Thoracic aorta (tissue), 2 donors: ENCODE measurements around the gene STARD10. TPM values are rescaled to one million over a fixed set of nuclear protein-coding genes. Genes with fewer than 3 reads are reported as not detected.

Experiments
- ATAC-seq: fragments of 150-250 bp; one replicate; pipeline ENCODE4 v1.8.0; 2017; ENCODE audit warnings: low read depth; ENCODE audit not compliant: insufficient number of reproducible peaks, low FRiP score
- DNase-seq: peaks from one replicate; pipeline ENCODE4 v3.0.0-alpha.2; 2020; ENCODE audit warnings: low spot score
- H3K27ac ChIP-seq, 2 donors: fragments of 200-600 bp; sonication (generic); 1 replicate in 1 of 2; 2 replicates in 1 of 2; pipeline ENCODE4 v1.5.1; 2016; ENCODE audit warnings: mild to moderate bottlenecking in 2 of 2, moderate library complexity in 2 of 2
- H3K27me3 ChIP-seq: fragments of 200-600 bp; sonication (generic); replicated peaks from 2 replicates; pipeline ENCODE4 v1.6.0; 2016; ENCODE audit warnings: mild to moderate bottlenecking; ENCODE audit not compliant: insufficient read depth
- H3K36me3 ChIP-seq: fragments of 200-600 bp; sonication (generic); one replicate; pipeline ENCODE4 v1.5.1; 2016
- H3K4me1 ChIP-seq, 2 donors: fragments of 200-600 bp; sonication (generic); 1 replicate in 1 of 2; 2 replicates in 1 of 2; pipeline versions ENCODE4 v1.5.1 to v1.6.0; 2016; ENCODE audit warnings: low read depth in 2 of 2, mild to moderate bottlenecking in 1 of 2; ENCODE audit not compliant: control insufficient read depth in 1 of 2
- H3K4me3 ChIP-seq: fragments of 200-600 bp; sonication (generic); 2 replicates; pipeline ENCODE4 v1.5.1; 2016; ENCODE audit warnings: mild to moderate bottlenecking
- H3K9me3 ChIP-seq: fragments of 200-600 bp; sonication (generic); 2 replicates; pipeline ENCODE4 v1.5.1; 2016
- CTCF ChIP-seq: fragments of 200-600 bp; sonication (generic); IDR thresholded peaks from one replicate; pipeline ENCODE4 v1.5.1; 2019; ENCODE audit warnings: antibody characterized with exemption
- total RNA-seq, 2 donors: library from RNA; depleted of rRNA; stranded (reverse); fragments of >200 nt; gene quantifications; one replicate each; pipeline versions ENCODE4 v1.1.0 to v1.2.3, GENCODE V29; 2016

Gene STARD10
- total RNA-seq, 2 donors from 2014 or later = 24.3 to 57.3 TPM

DNA sequence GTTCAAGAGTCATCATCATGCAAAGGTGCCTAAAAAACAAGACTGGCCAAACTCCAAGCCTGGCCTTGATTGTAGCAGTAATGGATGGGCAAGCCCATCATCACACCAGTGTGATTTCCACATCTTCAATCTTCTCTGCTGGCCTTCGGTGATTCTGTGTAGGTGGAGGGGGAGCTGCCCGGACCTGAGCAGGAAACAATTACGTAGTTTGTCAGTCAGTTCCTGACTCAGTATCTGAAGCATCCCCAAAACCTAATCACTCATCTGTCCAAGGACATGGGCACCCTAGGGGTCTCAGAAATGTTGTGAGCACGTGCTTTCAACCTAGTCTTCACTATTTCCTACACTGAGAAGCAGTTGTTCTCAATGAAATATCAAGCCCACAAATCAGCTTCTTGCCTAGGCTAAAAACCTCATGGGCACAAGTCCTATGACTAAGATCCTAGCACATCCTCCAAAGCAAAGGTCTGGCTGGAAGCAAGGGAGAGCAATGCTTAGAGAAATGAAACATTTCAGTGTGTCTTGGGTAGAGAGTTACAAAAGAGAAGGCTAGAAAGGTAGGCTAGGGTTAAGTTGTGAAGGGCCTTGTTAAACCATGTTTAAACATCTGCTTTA is 45.0 kb upstream of the STARD10 start:
- DNase-seq (no peak), ATAC-seq (no peak)
- Histone ChIP-seq H3K9me3 (no peaks in the 10 kb centered on the region), H3K4me1 (peaks cover 22 to 55% of the 10 kb centered on the region in 2 donors), H3K27ac (peak overlapping the region; percentile 2 to 21), H3K4me3 (no peak overlapping the region), H3K27me3 (no peaks in the 10 kb centered on the region), H3K36me3 (peaks cover 29% of the 10 kb centered on the region)
- TF ChIP-seq CTCF = no peak

- ATAC-seq = peak; percentile 9
- TF ChIP-seq CTCF = no peak
- H3K4me1 ChIP-seq = peaks cover 32 to 81% of the 10 kb centered on the region in 2 donors
- H3K36me3 ChIP-seq = peaks cover 21% of the 10 kb centered on the region
- DNase-seq = no peak
- peak overlapping the region; percentile 98 to 99 for H3K27ac ChIP-seq
- no peaks in the 10 kb centered on the region for H3K27me3 ChIP-seq
- no peaks in the 10 kb centered on the region for H3K9me3 ChIP-seq
- H3K4me3 ChIP-seq = no peak overlapping the region
Measured at GRCh38 chr11:72836111-72836510, 42.3 kb upstream of the STARD10 start.

- TF ChIP-seq CTCF = no peak
- peaks cover 13% of the 10 kb centered on the region for H3K36me3 ChIP-seq
- peak overlapping the region; percentile 98 to 99 for H3K27ac ChIP-seq
- ATAC-seq (peak; percentile 38), DNase-seq (no peak)
- H3K4me1 ChIP-seq = peaks cover 32 to 84% of the 10 kb centered on the region in 2 donors
- no peaks in the 10 kb centered on the region for H3K27me3 ChIP-seq
- no peaks in the 10 kb centered on the region for H3K9me3 ChIP-seq
- H3K4me3 ChIP-seq = no peak overlapping the region
Measured at GRCh38 chr11:72834905-72835304, 41.1 kb upstream of the STARD10 start.

DNA sequence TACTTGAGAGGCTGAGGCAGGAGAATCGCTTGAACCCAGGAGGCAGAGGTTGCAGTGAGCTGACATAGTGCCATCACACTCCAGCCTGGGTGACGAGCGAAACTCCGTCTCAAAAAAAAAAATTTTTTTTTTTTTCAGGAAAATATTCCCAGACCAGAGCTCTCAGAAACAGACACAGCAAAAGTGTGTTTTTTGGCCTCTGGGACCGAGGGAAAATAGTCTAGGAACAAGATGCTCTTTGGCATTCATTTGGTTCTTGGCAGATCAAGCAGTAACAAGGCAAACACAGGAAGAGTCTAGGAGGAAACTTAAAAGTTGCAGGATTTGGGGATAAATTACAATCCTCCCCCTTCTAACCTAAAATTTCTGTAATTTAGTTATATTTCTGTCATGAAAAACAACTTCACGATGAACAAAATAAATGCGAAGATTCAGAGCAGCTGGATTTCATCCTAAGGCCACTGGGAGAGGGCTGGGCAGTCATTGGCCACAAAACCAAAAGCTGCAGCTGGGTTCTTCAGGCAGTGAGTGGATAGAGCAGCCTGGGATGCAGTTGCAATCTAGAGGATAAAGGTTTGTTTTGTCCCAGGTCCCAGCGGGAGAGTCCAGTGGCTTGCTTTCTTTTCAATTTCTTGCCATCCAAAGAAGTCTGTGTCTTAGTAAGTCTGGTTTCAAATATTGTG is 40.1 kb upstream of the STARD10 start:
- TF ChIP-seq CTCF = no peak
- no peaks in the 10 kb centered on the region for H3K9me3 ChIP-seq
- H3K27ac ChIP-seq = peak overlapping the region; percentile 98 to 99
- peak overlapping the region; percentile 18 for H3K4me3 ChIP-seq
- H3K27me3 ChIP-seq = no peaks in the 10 kb centered on the region
- peak; percentile 23 for ATAC-seq
- no peak for DNase-seq
- H3K36me3 ChIP-seq = peaks cover 13% of the 10 kb centered on the region
- peaks cover 32 to 79% of the 10 kb centered on the region in 2 donors for H3K4me1 ChIP-seq

GRCh38 chr11:72833083-72833733 is 39.4 kb upstream of the STARD10 start:
- H3K36me3 ChIP-seq = peaks cover 12% of the 10 kb centered on the region
- no peak overlapping the region for H3K4me3 ChIP-seq
- peak overlapping the region; percentile 98 to 99 for H3K27ac ChIP-seq
- no peak for ATAC-seq
- no peak for DNase-seq
- H3K9me3 ChIP-seq = no peaks in the 10 kb centered on the region
- TF ChIP-seq CTCF = no peak
- H3K27me3 ChIP-seq = no peaks in the 10 kb centered on the region
- H3K4me1 ChIP-seq = peaks cover 32 to 72% of the 10 kb centered on the region in 2 donors
